Mononuclear cell (primary cell): ENCODE data around the gene RAD51B. TPM values are rescaled to one million over a fixed set of nuclear protein-coding genes. Genes with fewer than 3 reads are reported as not detected.
"Not testable (repeated sequence)": the region's sequence is repeated elsewhere in the genome, so short reads cannot be mapped to it uniquely, and the experiment has no call there.

Experiments used
- H3K27me3 ChIP-seq: 2 replicates; pipeline ENCODE4 v1.6.0; 2011; ENCODE audit warnings: low read length, control low read depth; ENCODE audit not compliant: insufficient read depth
- H3K4me1 ChIP-seq: 2 replicates; pipeline ENCODE4 v1.5.1; 2011; ENCODE audit warnings: mild to moderate bottlenecking, low read length, control low read depth; ENCODE audit not compliant: insufficient read depth
- H3K4me3 ChIP-seq: 2 replicates; pipeline ENCODE4 v1.5.1; 2011; ENCODE audit warnings: mild to moderate bottlenecking, low read length, moderate library complexity
- H3K9me3 ChIP-seq: 2 replicates; pipeline ENCODE4 v1.5.1; 2011; ENCODE audit warnings: low read depth, mild to moderate bottlenecking, control low read depth, low read length
- total RNA-seq: library from RNA; depleted of rRNA; stranded (reverse); fragments of >200 nt; gene quantifications from one replicate; pipeline ENCODE4 v1.2.3, GENCODE V29; 2012

Gene RAD51B
- total RNA-seq, 1 donor = 21.4 TPM

DNA sequence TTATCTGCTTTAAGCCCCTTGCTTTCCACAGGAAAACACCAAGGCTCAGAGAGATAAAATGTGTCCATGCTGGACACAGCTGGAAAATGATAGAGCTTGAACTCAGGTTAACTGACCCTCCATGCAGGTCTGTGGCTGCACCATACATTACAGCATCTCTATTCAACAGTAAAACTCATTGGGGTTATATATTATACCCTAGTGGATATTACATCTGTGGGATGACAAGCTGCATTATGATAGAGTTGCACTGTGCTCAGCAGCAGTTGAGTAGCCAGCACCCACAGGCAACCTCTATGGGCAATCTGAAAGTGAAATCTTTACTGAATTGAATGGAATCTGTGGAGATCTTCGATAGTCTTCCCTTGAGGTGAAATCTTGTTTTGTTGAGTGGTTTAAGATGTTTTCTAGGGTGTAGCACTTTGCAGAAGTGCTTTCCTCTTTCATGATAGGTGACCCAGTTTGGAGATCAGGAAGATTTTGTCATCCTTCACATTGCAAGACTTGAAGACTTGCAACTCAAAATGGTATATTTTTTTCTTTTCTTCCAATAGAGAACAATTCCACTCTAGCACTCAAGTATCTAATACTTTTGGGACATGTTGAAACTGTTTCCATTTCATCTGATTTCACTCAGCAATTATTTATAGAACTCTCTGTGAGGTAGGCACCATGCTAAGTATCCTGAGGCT is 389.2 kb downstream of the RAD51B start:
- no peaks in the 10 kb centered on the region for H3K27me3 ChIP-seq
- no peak overlapping the region for H3K4me3 ChIP-seq
- H3K4me1 ChIP-seq = peaks cover 26% of the 10 kb centered on the region
- no peaks in the 10 kb centered on the region for H3K9me3 ChIP-seq

DNA sequence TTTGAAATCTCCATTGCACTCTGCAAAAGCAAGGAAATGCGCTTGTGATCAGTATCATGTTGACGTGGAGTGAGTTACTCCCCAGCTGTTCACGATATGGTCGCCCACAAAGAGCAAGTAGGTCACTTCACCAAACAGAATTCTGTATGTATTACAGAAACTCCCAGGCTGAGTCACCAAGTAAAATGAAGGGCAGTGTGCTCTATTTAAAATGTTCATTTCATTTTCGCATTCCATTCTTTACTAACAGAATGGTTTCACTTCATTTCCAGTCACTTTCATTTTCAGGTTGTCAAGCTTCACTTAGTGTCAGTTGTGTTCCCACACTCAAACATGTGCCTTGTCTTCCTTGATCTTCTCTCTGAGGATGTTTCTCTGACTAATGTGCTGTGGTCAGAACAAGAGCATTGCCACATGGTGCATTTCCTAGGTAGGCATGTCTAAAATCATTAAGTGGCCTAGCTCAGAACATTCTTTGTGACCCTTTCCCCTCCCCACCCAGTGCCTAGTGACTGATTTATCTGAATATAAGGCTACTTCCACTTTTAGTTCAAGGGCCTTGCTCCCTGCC is 391.2 kb downstream of the RAD51B start:
- no peaks in the 10 kb centered on the region for H3K9me3 ChIP-seq
- H3K4me1 ChIP-seq = peaks cover 38% of the 10 kb centered on the region
- no peaks in the 10 kb centered on the region for H3K27me3 ChIP-seq
- H3K4me3 ChIP-seq = peak overlapping the region; percentile 9

DNA sequence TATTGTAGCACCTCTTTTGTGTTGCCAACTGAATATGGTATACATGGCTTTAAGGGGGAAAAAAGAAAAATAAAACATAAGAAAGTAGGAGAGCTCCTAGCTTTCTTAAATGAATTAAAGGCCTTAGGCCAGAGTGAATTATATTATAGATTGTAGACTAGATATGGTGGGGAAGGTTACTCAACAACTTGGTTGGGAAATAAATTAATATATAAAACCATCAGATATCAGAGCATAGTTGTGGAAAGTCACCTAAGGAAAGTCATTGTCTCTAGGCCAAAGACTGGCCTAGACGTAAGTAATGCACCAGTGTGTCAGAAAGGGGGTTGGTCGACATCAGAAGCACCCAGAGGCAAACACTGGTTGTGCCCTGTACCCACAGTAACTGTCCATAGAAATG is 391.8 kb downstream of the RAD51B start:
- Histone ChIP-seq H3K4me3 (no peak overlapping the region), H3K4me1 (peaks cover 38% of the 10 kb centered on the region), H3K9me3 (no peaks in the 10 kb centered on the region), H3K27me3 (no peaks in the 10 kb centered on the region)

DNA sequence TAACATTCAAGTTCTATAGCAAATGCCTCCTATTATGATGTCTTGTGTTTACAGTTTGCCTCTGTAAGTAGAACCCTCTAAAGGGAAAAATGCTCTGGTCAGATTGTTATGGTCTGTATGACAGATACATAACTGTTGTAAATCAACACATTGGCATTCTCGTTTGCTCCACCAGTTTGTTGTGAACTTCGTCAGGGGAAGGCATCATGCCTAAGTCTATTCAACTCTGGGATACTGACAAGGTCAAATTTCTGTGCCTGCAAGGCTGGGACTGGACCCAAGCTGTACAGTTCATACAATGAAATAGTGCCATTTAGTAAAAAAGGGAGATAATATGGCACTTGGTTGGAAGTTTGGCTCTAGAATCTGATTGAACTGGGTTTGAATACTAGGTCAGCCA is 392.3 kb downstream of the RAD51B start:
- Histone ChIP-seq H3K9me3 (no peaks in the 10 kb centered on the region), H3K4me1 (peaks cover 38% of the 10 kb centered on the region), H3K4me3 (no peak overlapping the region), H3K27me3 (no peaks in the 10 kb centered on the region)

DNA sequence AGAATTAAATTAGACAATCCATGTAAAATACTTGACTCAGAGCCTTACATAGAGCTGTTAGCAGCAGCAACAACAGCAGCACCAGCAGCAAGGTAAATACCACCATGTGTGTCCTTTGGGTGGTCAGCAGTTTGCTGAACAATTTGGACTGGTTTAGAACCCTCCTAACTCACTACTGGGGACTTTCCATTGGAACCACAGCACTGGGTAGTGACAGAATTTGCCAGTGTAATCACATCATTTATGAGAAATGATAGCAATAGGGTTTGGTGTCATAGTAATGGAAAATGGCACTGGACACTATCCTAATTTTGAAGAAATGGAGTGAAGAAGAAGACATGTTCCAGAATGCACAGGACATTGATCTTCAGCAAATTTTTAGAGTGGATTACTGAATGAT is 392.8 kb downstream of the RAD51B start:
- no peak overlapping the region for H3K4me3 ChIP-seq
- peaks cover 38% of the 10 kb centered on the region for H3K4me1 ChIP-seq
- no peaks in the 10 kb centered on the region for H3K27me3 ChIP-seq
- H3K9me3 ChIP-seq = no peaks in the 10 kb centered on the region

DNA sequence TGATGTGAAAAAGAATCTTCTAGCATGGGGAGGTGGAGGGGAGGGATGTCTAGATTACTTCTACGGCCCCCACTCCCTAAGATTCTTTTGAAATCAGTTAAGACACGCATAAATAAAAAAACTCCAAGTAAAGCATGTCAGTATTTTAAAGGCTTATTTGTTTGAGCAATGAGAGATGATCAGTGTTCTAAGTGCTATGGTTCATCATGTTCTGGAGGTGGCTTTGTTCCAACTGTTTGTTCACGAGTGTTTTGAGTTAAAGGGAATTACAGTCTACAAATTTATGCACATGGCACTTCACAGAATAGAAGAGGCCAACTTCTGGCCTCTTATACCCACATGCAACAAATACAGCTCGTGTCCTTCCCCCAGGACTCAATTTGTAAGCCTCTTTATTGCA is 394.9 kb downstream of the RAD51B start:
- Histone ChIP-seq H3K27me3 (no peaks in the 10 kb centered on the region), H3K9me3 (no peaks in the 10 kb centered on the region), H3K4me3 (no peak overlapping the region), H3K4me1 (peaks cover 29% of the 10 kb centered on the region)

DNA sequence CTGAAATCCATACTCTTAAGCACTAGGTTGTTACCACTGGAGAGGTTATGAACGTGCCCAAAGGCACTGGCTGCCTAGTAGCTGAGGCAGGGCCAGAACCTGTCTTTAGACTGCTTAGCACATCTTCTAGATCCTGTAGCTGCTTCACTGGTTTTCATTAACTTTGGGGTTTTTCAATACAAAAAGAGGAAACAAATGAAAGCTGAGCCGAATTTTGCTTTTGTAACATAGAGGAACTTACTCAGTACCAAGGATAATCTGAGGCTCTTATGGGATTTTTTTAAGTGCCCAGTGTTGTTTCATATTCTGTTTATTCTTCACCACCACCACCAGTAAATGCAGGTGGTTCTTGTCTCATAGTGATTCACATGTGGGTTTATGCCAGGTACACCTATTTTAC is 396.1 kb downstream of the RAD51B start:
- H3K9me3 ChIP-seq = no peaks in the 10 kb centered on the region
- H3K27me3 ChIP-seq = no peaks in the 10 kb centered on the region
- H3K4me1 ChIP-seq = peaks cover 17% of the 10 kb centered on the region
- no peak overlapping the region for H3K4me3 ChIP-seq

DNA sequence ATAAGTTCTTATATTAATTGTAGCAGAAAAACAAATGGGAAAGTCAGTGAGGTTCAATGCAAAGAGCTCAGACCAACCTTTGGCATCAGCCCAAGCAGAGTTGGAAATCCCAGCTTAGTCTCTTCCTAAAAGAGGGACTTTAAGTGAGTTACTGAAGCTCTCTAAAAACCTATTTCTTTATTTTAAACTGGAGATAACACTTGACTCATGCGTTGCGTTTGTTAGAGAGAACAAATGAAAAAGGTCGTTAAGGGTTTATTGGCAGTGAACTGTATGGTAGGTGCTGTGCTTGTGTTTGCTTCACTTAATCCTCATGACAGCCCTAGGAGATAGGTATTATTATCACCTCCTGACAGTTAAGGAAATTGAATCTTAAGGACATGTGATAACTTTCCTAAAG is 396.5 kb downstream of the RAD51B start:
- H3K4me3 ChIP-seq = no peak overlapping the region
- H3K9me3 ChIP-seq = no peaks in the 10 kb centered on the region
- no peaks in the 10 kb centered on the region for H3K27me3 ChIP-seq
- peaks cover 13% of the 10 kb centered on the region for H3K4me1 ChIP-seq

DNA sequence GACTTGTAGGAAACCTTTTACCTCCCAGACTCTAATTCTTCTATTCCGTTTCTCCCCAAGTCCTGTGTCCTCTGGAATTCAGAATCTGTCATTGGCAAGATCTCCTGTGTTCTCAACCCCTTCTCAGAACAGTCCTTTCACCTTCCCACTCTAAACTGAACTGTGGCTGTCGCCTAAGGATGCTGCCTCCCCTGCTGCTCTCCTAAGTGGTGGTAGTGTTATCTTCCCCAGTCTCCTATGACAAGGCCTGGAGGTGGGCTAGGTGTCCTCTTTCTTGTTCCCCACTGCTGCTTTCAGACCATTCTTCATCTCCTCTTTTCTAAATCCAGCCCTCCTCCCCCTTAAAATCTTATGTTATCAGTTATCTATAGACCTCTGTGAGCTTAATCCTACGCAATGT is 397.4 kb downstream of the RAD51B start:
- H3K4me3 ChIP-seq = no peak overlapping the region
- H3K9me3 ChIP-seq = no peaks in the 10 kb centered on the region
- H3K4me1 ChIP-seq = peaks cover 12% of the 10 kb centered on the region
- no peaks in the 10 kb centered on the region for H3K27me3 ChIP-seq

DNA sequence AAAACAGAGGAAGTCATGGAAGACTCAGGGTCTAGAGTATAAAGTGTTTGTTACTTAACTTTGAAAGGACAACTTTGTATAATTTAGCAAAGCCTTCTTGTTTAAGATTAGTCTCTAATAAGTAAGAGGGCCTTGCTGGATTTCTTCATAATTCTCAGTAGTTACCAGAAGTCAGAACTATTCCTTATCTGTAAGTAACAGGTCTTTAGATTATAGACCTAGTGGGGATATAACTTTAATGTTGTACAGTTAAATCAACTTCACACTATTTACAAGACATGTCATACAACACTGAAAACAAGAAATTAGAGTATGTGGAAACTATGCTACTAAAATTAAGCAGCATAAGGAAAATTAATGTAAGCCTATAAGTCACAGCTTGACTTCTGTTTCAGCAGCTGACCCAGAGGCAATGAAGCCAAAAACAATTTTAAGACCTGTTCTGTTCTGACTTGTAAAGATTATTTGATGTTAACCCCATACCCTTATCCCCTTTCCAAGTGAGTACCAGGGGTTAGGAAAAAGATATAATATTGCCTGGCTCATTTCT is 398.3 kb downstream of the RAD51B start:
- H3K4me1 ChIP-seq = peaks cover 12% of the 10 kb centered on the region
- no peaks in the 10 kb centered on the region for H3K9me3 ChIP-seq
- no peak overlapping the region for H3K4me3 ChIP-seq
- no peaks in the 10 kb centered on the region for H3K27me3 ChIP-seq

DNA sequence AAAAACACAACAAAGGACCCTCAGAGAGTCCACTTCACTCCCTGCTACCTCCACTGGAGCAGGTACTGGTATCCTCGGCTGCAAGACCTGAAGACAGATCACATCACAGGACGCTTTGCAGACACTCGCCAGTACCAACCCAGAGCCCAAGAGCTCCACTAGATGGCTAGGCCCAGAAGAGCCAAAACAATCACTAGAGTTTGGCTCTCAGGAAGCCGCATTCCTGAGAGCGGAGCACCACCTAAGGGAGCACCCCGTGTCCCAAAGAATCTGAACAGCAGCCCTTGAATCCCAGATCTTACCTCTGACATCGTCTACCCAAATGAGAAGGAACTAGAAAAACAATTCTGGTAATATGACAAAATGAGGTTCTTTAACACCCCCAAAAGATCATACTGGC is 399.8 kb downstream of the RAD51B start:
- H3K4me3 ChIP-seq = no peak overlapping the region
- peaks cover 6% of the 10 kb centered on the region for H3K4me1 ChIP-seq
- H3K27me3 ChIP-seq = no peaks in the 10 kb centered on the region
- no peaks in the 10 kb centered on the region for H3K9me3 ChIP-seq

DNA sequence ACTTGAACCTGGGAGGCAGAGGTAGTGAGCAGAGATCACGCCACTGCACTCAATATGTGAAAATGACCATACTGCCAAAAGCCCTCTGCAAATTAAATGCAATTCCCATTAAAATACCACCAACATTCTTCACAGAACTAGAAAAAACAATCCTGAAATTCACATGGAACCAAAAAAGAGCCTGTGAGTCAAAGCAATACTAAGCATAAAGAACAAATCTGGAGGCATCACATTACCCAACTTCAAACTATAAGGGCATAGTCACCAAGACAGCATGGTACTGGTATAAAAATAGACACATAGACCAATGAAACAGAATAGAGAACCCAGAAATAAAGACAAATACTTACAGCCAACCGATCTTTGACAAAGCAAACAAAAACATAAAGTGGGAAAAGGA is 401.5 kb downstream of the RAD51B start:
- not testable (repeated sequence) for H3K27me3 ChIP-seq, H3K4me1 ChIP-seq, H3K4me3 ChIP-seq, H3K9me3 ChIP-seq

DNA sequence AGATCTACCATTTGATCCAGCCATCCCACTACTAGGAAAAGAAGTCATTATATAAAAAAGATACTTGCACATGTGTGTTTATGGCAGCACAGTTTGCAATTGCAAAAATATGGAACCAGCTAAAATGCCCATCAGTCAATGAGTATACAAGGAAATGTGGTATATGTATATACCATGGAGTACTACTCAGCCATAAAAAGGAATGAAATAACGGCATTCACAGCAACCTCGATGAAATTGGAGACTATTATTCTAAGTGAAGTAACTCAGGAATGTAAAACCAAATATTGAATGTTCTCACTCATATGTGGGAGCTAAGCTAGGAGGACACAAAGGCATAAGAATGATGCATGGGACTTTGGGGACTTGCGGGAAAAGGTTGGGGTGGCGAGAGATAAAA is 402.6 kb downstream of the RAD51B start:
- Histone ChIP-seq H3K4me3 (no peak overlapping the region), H3K4me1 (no peaks in the 10 kb centered on the region), H3K27me3 (no peaks in the 10 kb centered on the region), H3K9me3 (no peaks in the 10 kb centered on the region)

DNA sequence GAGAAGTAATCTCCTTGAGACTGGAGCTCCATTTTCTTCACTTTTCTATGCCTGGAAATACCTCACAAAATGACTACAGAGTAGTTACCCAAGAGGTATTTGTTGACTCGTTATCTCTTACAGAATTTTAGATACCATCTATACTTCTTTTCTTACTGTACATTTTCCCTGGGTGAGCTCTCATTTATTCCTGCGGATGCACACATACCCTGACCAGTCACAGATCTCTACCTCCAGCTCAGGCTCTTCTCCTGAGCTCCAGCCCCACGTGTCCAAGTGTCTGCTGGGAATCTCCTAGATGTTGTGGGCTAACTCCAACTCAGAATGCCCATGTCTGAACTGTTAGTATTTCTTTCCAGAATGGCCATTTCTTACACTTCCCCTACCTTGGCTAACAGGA is 403.1 kb downstream of the RAD51B start:
- H3K27me3 ChIP-seq = no peaks in the 10 kb centered on the region
- H3K9me3 ChIP-seq = no peaks in the 10 kb centered on the region
- no peaks in the 10 kb centered on the region for H3K4me1 ChIP-seq
- no peak overlapping the region for H3K4me3 ChIP-seq

DNA sequence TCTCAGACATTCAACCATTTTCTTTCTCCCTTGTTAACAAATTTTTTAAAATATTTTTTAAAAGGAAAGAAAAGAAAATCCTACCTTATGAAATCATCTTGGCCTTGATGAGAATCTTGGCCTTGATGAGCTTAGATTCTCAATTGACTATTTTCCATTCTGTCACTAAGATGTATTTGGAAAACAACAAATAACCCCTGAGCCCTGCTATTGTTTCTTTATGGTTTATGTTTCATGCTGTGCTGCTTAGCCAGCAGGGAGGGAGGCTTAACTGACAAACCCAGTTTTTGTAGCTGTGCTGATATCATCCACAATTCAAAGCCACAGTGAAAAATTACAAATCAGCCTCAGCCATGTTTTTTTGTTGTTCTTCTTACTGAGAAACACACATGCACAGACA is 404.1 kb downstream of the RAD51B start:
- Histone ChIP-seq H3K4me1 (no peaks in the 10 kb centered on the region), H3K9me3 (no peaks in the 10 kb centered on the region), H3K4me3 (no peak overlapping the region), H3K27me3 (no peaks in the 10 kb centered on the region)

DNA sequence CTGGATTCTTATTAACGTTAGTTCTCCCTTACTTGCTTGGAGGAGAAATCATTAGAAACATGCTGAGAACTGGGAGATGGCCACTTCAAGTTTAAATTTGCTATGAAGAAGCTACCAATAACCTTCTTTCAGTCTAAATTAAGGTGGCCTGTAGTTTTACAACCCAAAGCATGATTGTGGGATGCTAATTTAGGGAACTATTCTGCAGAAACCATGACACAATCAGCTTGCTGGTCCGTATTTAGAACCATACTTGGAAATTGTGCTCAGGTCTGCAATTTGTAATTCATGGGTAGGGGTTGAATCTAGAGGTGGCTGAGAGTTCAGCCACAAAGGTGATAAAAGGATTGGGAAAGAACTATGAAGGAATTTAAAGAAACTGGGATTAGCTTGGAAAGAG is 405.7 kb downstream of the RAD51B start:
- Histone ChIP-seq H3K4me3 (no peak overlapping the region), H3K4me1 (no peaks in the 10 kb centered on the region), H3K9me3 (no peaks in the 10 kb centered on the region), H3K27me3 (no peaks in the 10 kb centered on the region)
